Measurements from ENCODE around the gene GON4L. TPM values are rescaled to one million over a fixed set of nuclear protein-coding genes. Genes with fewer than 3 reads are reported as not detected.

The GON4L gene
- total and polyA plus RNA-seq, 11 donors: 10.9 to 38.0 (median 18.5) TPM

DNA sequence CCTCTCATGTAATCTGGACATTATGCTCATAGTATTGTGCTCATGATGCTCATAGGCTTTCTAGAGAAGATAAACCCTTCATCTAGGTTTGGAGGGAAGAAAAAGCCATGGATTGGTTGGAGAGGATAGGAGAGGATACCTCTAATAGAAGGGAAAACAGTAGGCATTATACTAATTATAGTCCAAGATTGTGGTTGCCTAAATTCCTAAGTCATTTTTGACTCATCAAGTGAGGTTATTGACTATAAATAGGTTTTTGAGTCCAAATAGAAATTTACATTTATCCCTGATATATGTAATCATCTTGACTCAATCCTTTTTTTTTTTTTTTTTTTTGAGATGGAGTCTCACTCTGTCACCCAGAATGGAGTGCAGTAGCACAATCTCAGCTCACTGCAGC lies 7.4 kb upstream of the GON4L start:
- no peak for ATAC-seq

GRCh38 chr1:155861896-155862295 lies 4.9 kb upstream of the GON4L start:
- no peaks in the 10 kb centered on the region for H3K9me3 ChIP-seq
- DNase-seq (no peak), ATAC-seq (no peak)
- intact Hi-C loops (cut with DNase I): loop anchor here in 4 of 10 donors (2.0 to 5.0 kb wide), 3 partner anchors 31 to 50 kb away; partner anchors contain the start of gene RIT1 (in 4 of the 4)
- H3K36me3 ChIP-seq: peaks cover 0 to under 1% (median 0%) of the 10 kb centered on the region in 9 donors
- H3K27me3 ChIP-seq: no peaks in the 10 kb centered on the region
- peaks cover 0 to 38% (median 19%) of the 10 kb centered on the region in 12 donors for H3K4me1 ChIP-seq
- peak overlapping the region in 11 of 12 donors; percentile 78 to 97 (median 92) for H3K27ac ChIP-seq
- whole genome bisulfite sequencing, 4 donors: 92 to 100% (median 99%) methylated on average over 2 of the region's 2 CpGs
- no peak for TF ChIP-seq POLR2A (IDR thresholded peaks at IDR 0.05)
- TF ChIP-seq, protein P1, sequence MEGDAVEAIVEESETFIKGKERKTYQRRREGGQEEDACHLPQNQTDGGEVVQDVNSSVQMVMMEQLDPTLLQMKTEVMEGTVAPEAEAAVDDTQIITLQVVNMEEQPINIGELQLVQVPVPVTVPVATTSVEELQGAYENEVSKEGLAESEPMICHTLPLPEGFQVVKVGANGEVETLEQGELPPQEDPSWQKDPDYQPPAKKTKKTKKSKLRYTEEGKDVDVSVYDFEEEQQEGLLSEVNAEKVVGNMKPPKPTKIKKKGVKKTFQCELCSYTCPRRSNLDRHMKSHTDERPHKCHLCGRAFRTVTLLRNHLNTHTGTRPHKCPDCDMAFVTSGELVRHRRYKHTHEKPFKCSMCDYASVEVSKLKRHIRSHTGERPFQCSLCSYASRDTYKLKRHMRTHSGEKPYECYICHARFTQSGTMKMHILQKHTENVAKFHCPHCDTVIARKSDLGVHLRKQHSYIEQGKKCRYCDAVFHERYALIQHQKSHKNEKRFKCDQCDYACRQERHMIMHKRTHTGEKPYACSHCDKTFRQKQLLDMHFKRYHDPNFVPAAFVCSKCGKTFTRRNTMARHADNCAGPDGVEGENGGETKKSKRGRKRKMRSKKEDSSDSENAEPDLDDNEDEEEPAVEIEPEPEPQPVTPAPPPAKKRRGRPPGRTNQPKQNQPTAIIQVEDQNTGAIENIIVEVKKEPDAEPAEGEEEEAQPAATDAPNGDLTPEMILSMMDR (IDR thresholded peaks at IDR 0.05): no peak
- no peak overlapping the region for H3K4me3 ChIP-seq

More for the DNA sequence above, 7.4 kb upstream of the GON4L start:
- Histone ChIP-seq H3K27me3 (no peaks in the 10 kb centered on the region), H3K9me3 (no peaks in the 10 kb centered on the region), H3K4me1 (peaks cover 0 to 21% (median 15%) of the 10 kb centered on the region in 12 donors), H3K36me3 (peaks cover 0 to 23% (median 5%) of the 10 kb centered on the region in 9 donors), H3K4me3 (no peak overlapping the region), H3K27ac (no peak overlapping the region)
- TF ChIP-seq, protein P1 (IDR thresholded peaks at IDR 0.05): no peak
- no peak for TF ChIP-seq POLR2A (IDR thresholded peaks at IDR 0.05)
- intact Hi-C loops (cut with DNase I): loop anchor here in 2 of 10 donors (5.0 kb wide), 1 partner anchor 48 kb away; the partner anchor contains the start of gene RIT1 (in 2 of the 2)
- no peak for DNase-seq

DNA sequence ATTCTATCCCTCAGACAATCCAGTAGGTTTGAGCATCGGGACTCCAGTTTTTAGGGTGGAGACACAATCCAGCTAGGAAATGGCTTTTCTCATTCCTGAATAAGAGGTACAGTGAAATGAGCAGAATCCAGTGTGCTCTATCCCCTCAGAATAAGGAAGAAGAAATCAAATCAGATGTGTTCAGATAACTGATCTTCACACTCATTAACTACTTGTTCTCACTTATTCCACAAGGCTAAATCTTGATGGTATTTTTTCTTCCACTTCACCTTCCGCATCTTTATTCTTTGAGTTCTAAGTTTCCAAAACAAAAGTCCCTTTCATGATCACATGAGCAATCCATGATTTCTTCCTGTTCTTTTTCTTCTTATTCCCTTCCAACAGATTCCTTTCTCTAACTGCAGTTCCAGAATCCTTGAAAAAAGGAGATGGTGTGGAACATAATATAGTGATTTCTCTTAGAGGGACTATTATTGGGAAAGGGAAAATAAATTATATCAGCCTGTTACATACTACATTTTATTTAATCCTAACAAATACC lies 4.0 kb upstream of the GON4L start:
- peaks cover 0 to 45% (median 24%) of the 10 kb centered on the region in 12 donors for H3K4me1 ChIP-seq
- no peaks in the 10 kb centered on the region for H3K36me3 ChIP-seq
- intact Hi-C loops (cut with DNase I): loop anchor here in 4 of 10 donors (2.0 to 5.0 kb wide), 3 partner anchors 32 to 51 kb away; partner anchors contain the start of gene RIT1 (in 4 of the 4)
- no peaks in the 10 kb centered on the region for H3K27me3 ChIP-seq
- no peak for TF ChIP-seq POLR2A (IDR thresholded peaks at IDR 0.05)
- H3K4me3 ChIP-seq: peak overlapping the region in 11 of 12 donors; percentile 26 to 67 (median 56)
- H3K27ac ChIP-seq: peak overlapping the region; percentile 78 to 97 (median 92)
- DNase-seq: no peak
- no peak for ATAC-seq
- WGBS, 4 donors: 51 to 63% (median 59%) methylated on average over 2 of the region's 2 CpGs
- no peaks in the 10 kb centered on the region for H3K9me3 ChIP-seq

DNA sequence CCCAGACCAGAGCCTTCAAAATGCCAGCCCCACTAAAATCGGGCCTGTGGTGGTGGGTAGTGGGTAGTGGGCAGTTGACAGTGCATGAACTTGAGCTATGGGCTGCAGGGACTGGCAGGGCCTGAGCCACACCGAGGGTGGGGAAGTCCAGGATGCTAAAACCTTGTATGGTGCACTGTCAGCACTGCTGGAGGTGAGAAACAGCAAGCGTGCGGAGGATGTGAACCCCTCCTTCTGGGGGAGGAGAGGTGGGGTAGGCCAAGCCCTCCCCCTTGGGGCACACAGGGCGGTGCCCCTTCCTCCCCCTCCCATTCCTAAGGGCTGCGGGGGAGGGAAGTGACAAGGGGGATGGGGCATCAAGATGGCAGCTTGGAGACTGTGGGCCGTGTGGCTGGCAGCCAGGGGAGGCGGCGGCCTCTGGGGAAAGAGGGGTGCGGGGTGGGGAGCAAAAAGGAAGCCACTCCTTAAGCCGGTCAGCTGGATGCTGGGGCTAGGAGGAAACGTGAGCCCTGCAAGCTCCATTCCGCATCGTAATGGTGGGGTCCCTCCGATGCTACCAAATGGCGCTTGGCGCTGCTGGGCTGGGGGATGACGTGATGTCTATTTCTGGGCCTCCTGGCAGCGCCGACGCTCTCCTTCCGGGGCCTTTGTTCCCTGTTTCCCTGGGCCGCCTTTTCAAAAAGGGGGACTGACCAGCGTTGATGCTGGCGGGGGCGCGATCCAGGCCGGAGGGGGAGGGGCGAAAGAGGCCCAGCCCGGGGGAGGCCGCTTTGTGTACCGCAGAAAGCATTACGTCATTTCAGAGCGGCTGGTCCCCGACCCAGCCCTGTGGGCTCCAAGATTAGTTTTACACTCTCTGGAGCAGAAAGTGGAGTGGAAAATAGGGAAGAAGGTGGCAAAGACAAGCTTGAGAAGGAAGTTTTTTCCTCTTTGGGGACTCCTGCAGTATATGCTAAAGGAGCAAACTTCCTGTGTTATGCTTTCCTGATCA lies 3.2 kb upstream of the GON4L start:
- H3K36me3 ChIP-seq: peaks cover 0 to 4% (median 1%) of the 10 kb centered on the region in 9 donors
- no peaks in the 10 kb centered on the region for H3K27me3 ChIP-seq
- WGBS, 4 donors: 1 to 4% (median 3%) methylated on average over 21 to 35 of the region's 35 CpGs
- ATAC-seq (peak; percentile 59 to 80 (median 72)), DNase-seq (peak; percentile 91 to 95 (median 94))
- peak overlapping the region in 11 of 12 donors; percentile 26 to 67 (median 56) for H3K4me3 ChIP-seq
- peaks cover 0 to 49% (median 25%) of the 10 kb centered on the region in 12 donors for H3K4me1 ChIP-seq
- intact Hi-C loops (cut with DNase I): loop anchor here in 6 of 10 donors (2.0 to 10.0 kb wide), 5 partner anchors 33 to 125 kb away; partner anchors contain the start of genes RIT1 (in 5 of the 6) and KHDC4 (in 1 of the 6)
- TF ChIP-seq, protein P1 (IDR thresholded peaks at IDR 0.05): no peak
- TF ChIP-seq POLR2A (IDR thresholded peaks at IDR 0.05): no peak
- H3K27ac ChIP-seq: peak overlapping the region; percentile 78 to 97 (median 92)
- H3K9me3 ChIP-seq: no peaks in the 10 kb centered on the region

Data from heart left ventricle (tissue), 16 donors.